ENCODE results near the gene IL7R.

GRCh38 chr5:35822511-35822910 lies 34.2 kb upstream of the IL7R start:
- TF ChIP-seq CTCF (IDR thresholded peaks at IDR 0.05) (no peak), EP300 (IDR thresholded peaks at IDR 0.05) (no peak), POLR2A (IDR thresholded peaks at IDR 0.05) (no peak)
